CD14-positive monocyte (primary cell): ENCODE results near the gene GRIA3. TPM values are rescaled to one million over a fixed set of nuclear protein-coding genes. Genes with fewer than 3 reads are reported as not detected.

Experiments used
- DNase-seq, 3 donors: peaks; one replicate each; pipeline ENCODE4 v3.0.0-alpha.2; 2011 to 2022
- H2AFZ ChIP-seq: 2 replicates; pipeline ENCODE4 v1.6.0; 2012; ENCODE audit warnings: mild to moderate bottlenecking, low read depth, low read length, inconsistent platforms; ENCODE audit not compliant: insufficient read depth, poor library complexity, severe bottlenecking
- H3K27ac ChIP-seq, 2 donors: 1 replicate in 1 of 2; 2 replicates in 1 of 2; pipeline ENCODE4 v1.5.1; 2012 to 2013; ENCODE audit warnings: low read length in 2 of 2, control low read depth in 1 of 2, inconsistent platforms in 1 of 2, low read depth in 1 of 2, mild to moderate bottlenecking in 1 of 2
- H3K27me3 ChIP-seq, 2 donors: one replicate each; pipeline versions ENCODE4 v1.6.0 to v1.6.1; 2011 to 2013; ENCODE audit warnings: low read length in 2 of 2; ENCODE audit not compliant: control insufficient read depth in 2 of 2, insufficient read depth in 2 of 2
- H3K36me3 ChIP-seq, 2 donors: replicated peaks in 1 of 2; 1 replicate in 1 of 2; 2 replicates in 1 of 2; pipeline versions ENCODE4 v1.5.1 to v1.6.1; 2012 to 2013; ENCODE audit warnings: low read length in 2 of 2, control low read depth in 1 of 2, inconsistent platforms in 1 of 2, mild to moderate bottlenecking in 1 of 2; ENCODE audit not compliant: insufficient read depth in 2 of 2, control insufficient read depth in 1 of 2
- H3K4me1 ChIP-seq, 2 donors: 1 replicate in 1 of 2; 2 replicates in 1 of 2; pipeline versions ENCODE4 v1.5.1 to v1.6.1; 2012 to 2013; ENCODE audit warnings: low read length in 2 of 2, control low read depth in 1 of 2, inconsistent platforms in 1 of 2, mild to moderate bottlenecking in 1 of 2, moderate library complexity in 1 of 2; ENCODE audit not compliant: insufficient read depth in 2 of 2, control insufficient read depth in 1 of 2
- H3K4me2 ChIP-seq: replicated peaks from 2 replicates; pipeline ENCODE3; 2012; ENCODE audit warnings: low read length, moderate library complexity, mild to moderate bottlenecking; ENCODE audit not compliant: poor library complexity, severe bottlenecking; ENCODE audit errors: extremely low read depth
- H3K4me3 ChIP-seq, 3 experiments: fragments of 200-600 bp in 1 of 3; sonication (generic) in 1 of 3; replicated peaks in 1 of 3; 1 replicate in 2 of 3; 2 replicates in 1 of 3; pipeline ENCODE4 v1.5.1; 2011 to 2013; ENCODE audit warnings: low read length in 3 of 3, mild to moderate bottlenecking in 3 of 3, control low read depth in 2 of 3, low read depth in 2 of 3, inconsistent platforms in 1 of 3, moderate library complexity in 1 of 3
- H3K79me2 ChIP-seq: 2 replicates; pipeline ENCODE4 v1.6.0; 2012; ENCODE audit warnings: mild to moderate bottlenecking, control low read depth, inconsistent platforms, low read length, moderate library complexity; ENCODE audit not compliant: insufficient read depth
- H3K9ac ChIP-seq: 2 replicates; pipeline ENCODE4 v1.6.0; 2017; ENCODE audit warnings: low read length, mild to moderate bottlenecking; ENCODE audit not compliant: insufficient read depth, poor library complexity, severe bottlenecking
- H3K9me3 ChIP-seq, 2 donors: replicated peaks in 1 of 2; 1 replicate in 1 of 2; 2 replicates in 1 of 2; pipeline versions ENCODE4 v1.5.1 to v1.6.1; 2012 to 2013; ENCODE audit warnings: low read length in 2 of 2, control low read depth in 1 of 2; ENCODE audit not compliant: control insufficient read depth in 1 of 2, insufficient read depth in 1 of 2
- H4K20me1 ChIP-seq: 2 replicates; pipeline ENCODE4 v1.6.0; 2012; ENCODE audit warnings: mild to moderate bottlenecking, low read length, control low read depth, moderate library complexity; ENCODE audit not compliant: insufficient read depth
- H3K27ac Mint-ChIP-seq, 7 donors: one replicate each; pipeline ENCODE4 v1.8.0; 2020; ENCODE audit warnings: mild to moderate bottlenecking in 7 of 7, mixed read lengths in 7 of 7, moderate library complexity in 6 of 7, inconsistent platforms in 2 of 7
- H3K27me3 Mint-ChIP-seq, 3 donors: one replicate each; pipeline ENCODE4 v1.8.0; 2021 to 2022; ENCODE audit warnings: low read depth in 3 of 3, mild to moderate bottlenecking in 3 of 3, mixed read lengths in 3 of 3, moderate library complexity in 3 of 3, inconsistent platforms in 1 of 3
- H3K36me3 Mint-ChIP-seq, 2 donors: one replicate each; pipeline ENCODE4 v1.8.0; 2020; ENCODE audit warnings: mixed read lengths in 2 of 2, inconsistent platforms in 1 of 2, mild to moderate bottlenecking in 1 of 2
- H3K4me1 Mint-ChIP-seq: one replicate; pipeline ENCODE4 v1.8.0; 2020; ENCODE audit warnings: mild to moderate bottlenecking, mixed read lengths
- H3K4me3 Mint-ChIP-seq, 2 donors: one replicate each; pipeline ENCODE4 v1.8.0; 2020; ENCODE audit warnings: mild to moderate bottlenecking in 2 of 2, mixed read lengths in 2 of 2, moderate library complexity in 1 of 2
- H3K9me3 Mint-ChIP-seq, 7 donors: one replicate each; pipeline ENCODE4 v1.8.0; 2020 to 2022; ENCODE audit warnings: mixed read lengths in 7 of 7, mild to moderate bottlenecking in 6 of 7, moderate library complexity in 6 of 7, inconsistent platforms in 2 of 7
- WGBS: methylation state at CpG from one replicate; pipeline ENCODE4 v1.1.5; 2013; ENCODE audit warnings: missing lambda C conversion rate; ENCODE audit not compliant: insufficient coverage; 5-methylcytosine and 5-hydroxymethylcytosine counted together
- intact Hi-C, 2 donors: fragments of 100-400 bp; cut with micrococcal nuclease; formaldehyde crosslinking; loops; one replicate each; pipeline versions ENCODE4 v1.15.0 to v1.15.1; 2023
- polyA plus RNA-seq, 3 donors: library from polyadenylated mRNA; depleted of rRNA in 1 of 3; unstranded in 2 of 3; stranded (reverse) in 1 of 3; fragments of 300-500 nt in 2 of 3; fragments of >200 nt in 1 of 3; fragmentation: Illumina TruSeq in 2 of 3; gene quantifications; 1 replicate in 2 of 3; 2 replicates in 1 of 3; pipeline ENCODE4 v1.2.3, GENCODE V29; 2012 to 2021
- TF ChIP-seq, protein P1 (sequence below): fragments of 200-600 bp; IDR thresholded peaks from one replicate; pipeline ENCODE4 v1.8.0; 2022; ENCODE audit warnings: antibody characterized with exemption, mild to moderate bottlenecking

The GRIA3 gene
- polyA plus RNA-seq, 3 donors, result not detected

DNA sequence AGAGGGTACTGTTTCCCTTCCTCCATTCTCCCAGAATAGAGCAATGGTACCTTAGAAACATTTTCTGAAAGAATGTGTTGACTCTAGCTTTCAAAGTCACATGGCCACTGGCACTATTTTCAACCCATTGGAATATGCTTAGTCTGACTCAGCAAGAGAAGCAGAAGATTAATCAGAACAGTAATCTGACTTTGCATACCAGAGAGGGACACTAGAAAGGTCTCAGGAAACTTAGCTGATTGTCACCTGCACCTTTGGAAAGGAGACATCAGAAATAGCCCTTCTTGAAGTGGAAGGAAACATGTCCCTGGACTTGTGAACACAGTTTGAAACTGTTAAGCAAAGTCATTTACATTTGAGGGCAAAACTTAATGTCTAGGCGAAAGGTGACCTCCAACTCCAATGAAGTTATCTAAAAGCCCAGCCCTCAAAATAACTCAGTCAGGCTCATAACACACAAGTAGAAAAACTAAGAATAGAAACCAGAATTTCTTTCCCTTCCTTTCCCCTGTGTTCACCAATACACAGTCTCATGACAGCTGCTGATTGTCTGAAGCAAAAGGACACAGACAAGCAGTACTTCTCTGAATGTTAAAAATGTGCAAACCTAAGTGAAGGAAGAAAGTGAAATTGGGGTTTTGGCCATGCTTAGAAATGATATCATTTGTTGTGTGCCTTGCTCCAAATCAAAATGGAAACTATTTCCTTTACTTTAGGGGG, 270.8 kb downstream of the GRIA3 start:
- Histone ChIP-seq H3K9me3 (no peaks in the 10 kb centered on the region), H3K4me2 (no peak overlapping the region), H3K36me3 (no peaks in the 10 kb centered on the region), H2AFZ (no peak overlapping the region), H3K9ac (no peak overlapping the region), H3K4me3 (no peak overlapping the region), H3K27ac (no peak overlapping the region), H3K79me2 (no peaks in the 10 kb centered on the region), H3K4me1 (no peaks in the 10 kb centered on the region), H4K20me1 (no peaks in the 10 kb centered on the region), H3K27me3 (no peaks in the 10 kb centered on the region)
- Mint-ChIP-seq H3K27ac (no peak overlapping the region), H3K4me1 (no peaks in the 10 kb centered on the region), H3K4me3 (no peak overlapping the region), H3K9me3 (no peaks in the 10 kb centered on the region), H3K36me3 (no peaks in the 10 kb centered on the region), H3K27me3 (no peaks in the 10 kb centered on the region)
- DNase-seq, result no peak
- TF ChIP-seq, protein P1, sequence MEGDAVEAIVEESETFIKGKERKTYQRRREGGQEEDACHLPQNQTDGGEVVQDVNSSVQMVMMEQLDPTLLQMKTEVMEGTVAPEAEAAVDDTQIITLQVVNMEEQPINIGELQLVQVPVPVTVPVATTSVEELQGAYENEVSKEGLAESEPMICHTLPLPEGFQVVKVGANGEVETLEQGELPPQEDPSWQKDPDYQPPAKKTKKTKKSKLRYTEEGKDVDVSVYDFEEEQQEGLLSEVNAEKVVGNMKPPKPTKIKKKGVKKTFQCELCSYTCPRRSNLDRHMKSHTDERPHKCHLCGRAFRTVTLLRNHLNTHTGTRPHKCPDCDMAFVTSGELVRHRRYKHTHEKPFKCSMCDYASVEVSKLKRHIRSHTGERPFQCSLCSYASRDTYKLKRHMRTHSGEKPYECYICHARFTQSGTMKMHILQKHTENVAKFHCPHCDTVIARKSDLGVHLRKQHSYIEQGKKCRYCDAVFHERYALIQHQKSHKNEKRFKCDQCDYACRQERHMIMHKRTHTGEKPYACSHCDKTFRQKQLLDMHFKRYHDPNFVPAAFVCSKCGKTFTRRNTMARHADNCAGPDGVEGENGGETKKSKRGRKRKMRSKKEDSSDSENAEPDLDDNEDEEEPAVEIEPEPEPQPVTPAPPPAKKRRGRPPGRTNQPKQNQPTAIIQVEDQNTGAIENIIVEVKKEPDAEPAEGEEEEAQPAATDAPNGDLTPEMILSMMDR, result no peak
- intact Hi-C loops, result no loop called here
- WGBS, result no CpG with 5 or more reads among the region's 1 CpG

DNA sequence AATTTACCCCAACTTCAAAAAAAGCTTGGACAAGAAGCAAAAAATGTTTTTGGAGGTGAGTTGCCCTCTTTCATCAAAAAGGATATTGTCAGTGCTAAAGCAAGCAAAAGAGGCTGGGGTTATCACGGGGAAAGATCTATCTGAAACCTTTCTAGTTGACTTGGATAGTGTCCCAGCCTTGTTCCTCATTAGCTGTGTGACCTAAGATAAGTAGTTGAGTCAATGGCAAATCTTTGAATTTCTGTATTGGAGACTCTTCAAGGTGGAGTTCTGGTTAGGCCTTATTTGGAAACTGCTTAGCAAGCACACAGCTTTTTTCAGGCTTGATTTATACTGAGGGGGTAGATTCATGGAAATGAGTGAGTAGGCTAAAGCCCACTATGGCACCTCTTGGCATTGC, 271.6 kb downstream of the GRIA3 start:
- H3K4me3 ChIP-seq, result no peak overlapping the region
- no CpG with 5 or more reads among the region's 1 CpG for WGBS
- no peaks in the 10 kb centered on the region for H3K36me3 Mint-ChIP-seq

More for the DNA sequence above, 271.6 kb downstream of the GRIA3 start:
- H3K4me3 Mint-ChIP-seq, result no peak overlapping the region
- H2AFZ ChIP-seq, result no peak overlapping the region
- no peaks in the 10 kb centered on the region for H3K9me3 Mint-ChIP-seq
- no peak for DNase-seq
- H3K79me2 ChIP-seq, result no peaks in the 10 kb centered on the region
- no peaks in the 10 kb centered on the region for H3K36me3 ChIP-seq
- no peaks in the 10 kb centered on the region for H3K4me1 ChIP-seq
- H3K9me3 ChIP-seq, result no peaks in the 10 kb centered on the region
- no peaks in the 10 kb centered on the region for H4K20me1 ChIP-seq
- H3K27me3 ChIP-seq, result no peaks in the 10 kb centered on the region
- no peak overlapping the region for H3K9ac ChIP-seq
- TF ChIP-seq, protein P1, result no peak
- no peak overlapping the region for H3K4me2 ChIP-seq
- no peak overlapping the region for H3K27ac ChIP-seq
- H3K27me3 Mint-ChIP-seq, result no peaks in the 10 kb centered on the region
- no peaks in the 10 kb centered on the region for H3K4me1 Mint-ChIP-seq
- intact Hi-C loops, result no loop called here
- H3K27ac Mint-ChIP-seq, result no peak overlapping the region
